Measurements from ENCODE around the gene DCP1B.
"Not testable (repeated sequence)": the region's sequence is repeated elsewhere in the genome, so short reads cannot be mapped to it uniquely, and the experiment has no call there.

DCP1B gene

DNA sequence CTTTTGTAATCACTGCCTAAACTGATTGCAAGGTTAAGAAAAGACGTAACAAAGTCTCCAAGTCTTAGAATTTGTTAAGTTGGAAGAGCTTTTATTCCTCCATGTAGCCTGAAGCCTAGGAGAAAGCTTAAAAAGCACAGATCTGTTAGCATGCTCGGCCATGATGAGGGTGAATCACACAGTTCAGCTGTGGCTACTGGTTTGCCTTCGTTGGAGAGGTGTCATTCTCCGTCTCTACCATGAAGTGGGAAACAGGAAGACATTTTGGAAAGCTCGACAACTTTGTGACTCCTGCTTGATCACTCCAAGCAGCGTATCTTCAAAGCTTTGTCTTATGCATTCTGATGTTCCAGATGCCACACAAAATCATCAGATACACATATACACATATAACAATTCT lies 27.1 kb downstream of the DCP1B start:
- no peak for DNase-seq (ENCODE audit: low spot score)

DNA sequence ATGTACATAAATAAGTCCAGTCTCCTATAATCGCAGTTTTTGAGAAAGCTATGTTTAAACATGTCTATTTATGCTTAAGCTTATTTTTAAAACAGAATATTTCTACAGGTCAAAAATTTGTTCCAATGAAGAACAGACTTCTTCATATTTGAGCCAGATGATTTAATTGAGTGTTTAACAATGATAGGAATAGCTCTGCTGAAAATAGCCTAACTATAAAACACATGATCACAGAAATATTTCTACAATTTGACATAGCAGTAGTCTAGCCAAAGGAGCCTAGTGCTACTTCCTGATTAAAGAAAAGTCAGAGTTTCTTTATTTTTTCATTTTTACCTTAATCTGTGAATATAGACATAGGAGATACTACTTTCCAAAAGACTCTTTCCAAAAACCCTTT lies 29.4 kb downstream of the DCP1B start:
- no peak for DNase-seq (ENCODE audit: low spot score)

DNA sequence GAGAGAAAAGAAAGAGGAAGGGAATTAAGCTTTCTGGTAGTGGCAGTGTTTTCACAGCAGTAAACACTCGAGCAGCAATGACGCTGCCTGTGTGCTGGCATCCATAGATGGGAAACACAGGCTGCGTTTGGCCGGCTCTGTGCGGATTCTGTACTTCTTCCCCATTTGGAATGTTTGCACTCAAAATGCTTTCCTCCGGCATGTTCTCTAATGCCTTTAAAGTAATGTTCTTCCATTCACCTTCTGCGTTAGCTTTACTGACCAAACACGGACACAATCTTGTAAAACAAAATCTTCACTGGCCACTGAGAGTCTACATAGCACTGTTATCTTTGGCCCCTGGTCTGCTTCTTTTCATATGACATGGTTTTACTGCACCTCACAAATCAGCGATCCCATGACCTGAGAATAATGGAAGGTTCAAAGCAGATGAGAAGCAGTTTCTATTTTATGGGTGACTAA lies 31.4 kb downstream of the DCP1B start:
- peak; percentile 44 for DNase-seq (ENCODE audit: low spot score)

DNA sequence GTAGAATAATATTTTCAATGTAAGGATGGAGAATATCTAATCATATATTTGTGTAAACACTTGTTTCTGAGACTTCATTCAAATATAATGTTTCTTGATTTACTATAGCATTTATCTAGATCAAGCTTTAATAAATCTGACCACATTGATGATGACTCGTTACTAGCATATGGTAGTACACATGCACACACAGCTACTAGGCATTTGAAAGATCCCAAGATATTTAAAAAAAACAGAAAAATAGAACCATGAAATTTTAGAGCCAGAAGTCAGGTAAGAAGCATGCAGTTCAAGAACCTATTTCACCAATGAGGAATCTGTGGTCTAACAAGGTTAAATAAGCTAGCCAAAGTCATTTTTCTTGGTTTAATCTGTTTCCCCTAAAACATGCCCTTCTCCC lies 32.0 kb downstream of the DCP1B start:
- DNase-seq (ENCODE audit: low spot score), result no peak

DNA sequence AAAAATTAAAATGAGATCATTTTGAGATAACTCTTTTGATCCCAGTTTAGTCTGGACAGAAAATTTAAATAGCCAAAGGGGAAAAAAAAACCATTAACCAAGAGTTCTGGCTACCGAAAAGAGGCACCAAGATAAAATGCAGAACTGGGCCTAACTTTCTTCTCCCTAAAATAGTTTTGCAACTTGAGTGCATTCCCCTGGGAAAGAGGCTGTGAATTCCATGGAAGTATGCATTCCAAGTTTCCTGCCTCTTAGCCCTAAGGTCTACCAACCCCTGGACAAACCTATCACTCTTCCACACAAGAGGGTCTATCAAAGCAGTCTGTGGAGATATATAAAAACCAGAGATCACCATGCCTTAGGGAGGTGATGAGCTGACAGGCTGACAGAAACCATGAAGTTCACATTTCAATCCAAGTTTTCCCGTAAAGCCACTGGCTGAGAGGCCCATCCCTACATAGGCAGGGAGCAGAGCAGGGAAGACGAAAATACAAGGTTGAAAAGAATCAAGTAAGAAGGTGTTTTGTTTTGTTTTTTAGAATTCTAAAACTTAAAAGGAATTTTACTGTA lies 33.8 kb downstream of the DCP1B start:
- DNase-seq (ENCODE audit: low spot score), result no peak

DNA sequence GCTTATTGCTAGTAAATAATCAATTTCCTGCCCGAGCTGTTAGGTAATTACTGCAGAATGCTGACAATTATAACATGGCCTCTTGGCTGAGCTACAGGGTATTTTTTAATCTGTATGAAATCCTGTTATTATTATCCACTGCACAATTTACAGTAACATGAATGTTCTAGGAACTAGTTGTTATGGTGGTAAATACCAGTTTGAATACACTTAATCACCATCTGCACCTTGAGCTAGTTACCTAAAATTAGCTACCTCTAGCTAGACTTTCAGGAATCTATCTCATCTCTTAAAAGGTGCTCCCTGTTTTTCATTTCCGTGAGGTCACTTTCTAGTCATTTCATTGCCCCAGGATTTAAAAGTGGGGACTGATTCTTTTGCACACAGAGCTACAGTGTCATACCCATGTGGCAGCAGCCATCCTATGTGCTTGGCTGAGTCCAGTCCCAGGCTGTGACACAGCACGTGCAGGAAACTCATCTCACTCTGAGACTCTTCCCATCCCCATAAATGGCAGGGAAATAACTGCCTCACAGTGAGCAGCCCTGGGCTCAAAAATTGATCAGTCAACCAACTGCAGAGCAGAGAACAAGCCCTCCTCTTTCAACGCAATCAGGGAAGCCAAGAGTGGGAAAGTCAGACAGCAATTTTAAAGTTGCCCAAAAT lies 37.6 kb downstream of the DCP1B start:
- peak; percentile 31 for DNase-seq (ENCODE audit: low spot score)

DNA sequence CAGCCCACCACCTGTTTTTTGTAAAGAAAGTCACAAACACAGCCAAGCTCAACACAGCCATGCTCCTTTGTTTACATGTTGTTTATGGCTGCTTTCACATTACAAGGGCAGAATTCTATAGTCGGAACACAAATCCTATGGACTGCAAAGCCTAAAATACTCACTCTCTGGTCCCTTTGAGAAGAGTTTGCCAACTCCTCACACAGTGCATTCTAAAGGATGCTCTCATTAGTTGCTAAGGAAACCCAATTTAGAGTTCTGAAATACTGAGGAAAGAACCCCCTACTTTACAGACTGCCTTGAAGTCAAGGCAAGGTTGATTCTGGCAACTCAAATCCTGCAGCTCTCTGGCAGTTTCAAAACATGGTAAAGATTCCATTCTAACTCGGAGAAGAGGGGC lies 38.3 kb downstream of the DCP1B start:
- DNase-seq (ENCODE audit: low spot score), result no peak

DNA sequence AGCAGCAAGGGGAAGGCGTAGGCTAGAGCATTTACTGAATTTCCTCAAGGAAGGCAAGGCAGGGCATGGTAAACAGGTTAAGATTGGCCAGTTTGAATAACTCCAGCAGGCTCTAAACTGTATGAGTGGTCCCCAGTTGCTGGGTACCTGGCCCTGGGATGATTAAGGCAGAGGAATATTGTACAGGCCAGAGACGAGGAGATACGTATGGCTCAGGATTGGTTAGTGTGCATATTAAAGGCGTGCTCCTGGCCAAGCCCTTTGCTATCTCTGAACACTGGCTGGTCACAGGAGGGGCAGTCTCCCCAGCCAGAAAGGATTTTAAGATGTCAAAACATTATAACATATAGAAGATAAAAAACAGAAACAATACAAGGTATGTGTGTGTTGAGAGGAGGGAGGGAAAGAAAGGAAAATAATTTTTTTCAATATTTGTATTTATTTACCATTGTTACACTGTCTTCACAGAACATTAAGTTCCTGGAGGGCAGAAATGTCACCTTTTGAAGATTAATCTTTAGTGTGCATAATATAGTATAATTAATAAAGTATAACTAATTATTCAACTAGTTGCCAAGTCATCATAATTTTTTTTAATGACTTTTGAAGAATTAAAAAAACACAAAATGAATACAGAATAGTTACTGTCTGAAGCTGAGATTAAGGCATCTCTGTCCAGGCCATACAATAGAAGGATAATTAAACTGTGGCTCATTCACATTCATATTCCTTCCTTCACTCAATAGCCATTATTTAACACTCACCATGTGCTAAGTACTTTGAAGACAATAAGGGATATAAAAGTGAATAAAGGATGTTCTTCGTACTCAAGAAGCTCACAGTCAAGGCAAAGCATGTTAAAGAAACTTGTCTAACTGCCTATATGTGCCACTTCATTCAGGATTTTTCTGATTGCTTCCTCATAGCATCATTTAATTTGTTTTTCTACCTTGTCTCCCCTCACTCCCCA lies 41.9 kb downstream of the DCP1B start:
- no peak for DNase-seq (ENCODE audit: low spot score)

DNA sequence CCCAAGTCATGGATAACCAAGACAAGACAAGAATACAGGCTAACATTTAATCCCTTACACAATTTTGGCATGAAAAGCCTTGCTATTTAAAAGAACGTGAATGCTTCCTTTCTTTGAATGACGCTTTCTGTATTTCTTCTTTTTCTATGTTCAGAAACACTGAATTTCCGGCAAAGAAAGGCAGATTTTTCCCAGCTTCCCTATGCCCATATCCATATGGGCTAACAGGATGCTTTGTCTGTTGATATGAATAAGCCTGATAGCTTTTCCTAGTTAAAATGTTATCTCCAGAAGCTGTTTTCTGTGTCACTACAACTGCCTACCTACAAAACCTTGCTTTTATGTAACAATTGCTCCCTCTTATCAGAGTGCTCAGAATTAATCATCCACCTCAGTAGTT lies 47.5 kb downstream of the DCP1B start:
- no peak for DNase-seq (ENCODE audit: low spot score)

DNA sequence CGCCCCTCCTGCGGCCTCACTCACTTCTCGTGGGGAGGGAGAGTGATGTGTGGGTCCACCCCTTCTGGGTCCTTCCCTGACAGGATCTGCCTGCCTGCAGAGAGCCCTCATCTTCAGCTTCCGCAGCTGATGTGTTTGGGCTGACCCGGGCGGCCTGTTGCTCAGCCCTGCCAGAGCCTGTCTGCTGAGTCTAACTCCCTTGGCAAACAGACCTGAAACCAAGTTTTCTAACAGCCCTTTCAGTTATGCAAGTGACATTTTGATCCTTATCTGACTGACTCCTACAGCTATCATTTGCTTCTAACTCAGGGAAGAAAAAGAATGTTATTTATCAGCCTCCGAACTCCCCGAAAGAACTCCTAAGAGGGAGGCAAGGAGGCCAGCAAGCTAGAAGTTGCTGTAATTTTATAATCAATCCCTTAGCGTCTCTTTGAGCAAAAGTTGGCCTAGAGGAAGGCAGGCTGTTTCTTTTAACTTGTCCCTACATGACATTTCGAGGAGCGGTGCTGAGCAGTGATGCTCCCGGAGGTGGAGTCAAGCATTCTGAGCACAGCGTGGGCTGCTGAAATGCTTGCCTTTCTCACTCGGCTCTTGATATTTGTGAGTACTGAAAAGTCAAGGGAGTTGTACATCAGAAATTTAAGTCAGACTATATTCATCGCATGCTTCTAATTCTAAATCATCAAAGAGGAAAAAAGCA lies 54.3 kb downstream of the DCP1B start:
- no peak for DNase-seq (ENCODE audit: low spot score)

DNA sequence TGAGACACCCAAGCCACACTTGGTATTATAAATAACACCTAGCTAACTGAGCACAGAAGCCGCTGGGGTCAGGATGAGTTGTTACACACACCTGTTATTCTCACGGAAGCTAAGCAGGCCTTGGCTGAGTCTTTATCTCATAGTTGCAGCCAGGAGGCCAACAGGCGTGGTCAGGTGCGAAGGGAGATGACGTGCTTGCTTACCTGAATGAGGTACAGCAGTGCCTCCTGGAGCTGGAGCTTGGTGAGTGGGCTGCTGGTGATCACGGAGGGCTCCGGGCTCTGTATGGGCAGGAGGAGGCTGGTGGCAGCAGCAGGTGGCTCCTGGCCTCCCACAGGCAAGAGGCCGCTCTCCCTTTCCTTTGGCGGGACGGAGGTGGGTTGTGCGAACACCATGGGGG lies 55.4 kb downstream of the DCP1B start:
- DNase-seq (ENCODE audit: low spot score), result no peak

DNA sequence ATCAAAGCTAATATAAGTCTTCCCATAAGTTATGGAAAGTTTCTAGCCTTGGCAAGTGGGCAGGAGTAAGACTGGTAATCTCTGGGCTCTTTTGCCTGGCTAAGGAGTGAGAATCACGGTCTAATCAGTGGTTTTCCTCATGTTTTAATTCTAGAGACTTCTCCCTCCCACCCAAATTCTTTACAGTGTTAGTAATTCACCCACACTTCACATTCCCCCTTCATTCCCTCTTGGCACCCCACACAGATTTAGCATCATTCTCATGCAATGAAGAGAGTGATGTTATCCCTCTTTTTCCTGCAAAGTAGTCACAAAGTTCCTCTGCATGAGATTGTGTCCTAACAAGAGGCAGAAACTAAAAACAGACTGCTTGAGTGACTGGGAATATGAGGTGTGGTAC lies 57.2 kb downstream of the DCP1B start:
- DNase-seq (ENCODE audit: low spot score), result no peak

DNA sequence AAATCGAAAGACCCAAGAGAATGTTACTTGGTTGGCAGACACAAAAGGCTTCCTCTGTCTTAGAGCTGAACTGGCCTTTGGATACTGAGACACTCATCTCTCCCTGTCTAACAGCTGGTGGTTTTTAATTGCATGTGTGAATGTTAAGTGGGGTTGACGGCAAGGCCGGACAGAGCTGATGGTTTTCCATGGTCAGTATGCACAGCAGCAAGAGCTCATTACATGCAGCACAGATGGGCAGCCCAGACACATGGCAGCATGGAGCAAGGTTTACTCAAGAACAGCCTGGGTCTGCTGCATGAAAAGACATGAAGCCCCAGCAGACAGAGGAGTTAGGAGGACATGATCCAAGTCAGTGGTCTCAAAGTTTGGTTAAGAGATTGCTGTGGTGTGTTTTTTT lies 58.0 kb downstream of the DCP1B start:
- no peak for DNase-seq (ENCODE audit: low spot score)

DNA sequence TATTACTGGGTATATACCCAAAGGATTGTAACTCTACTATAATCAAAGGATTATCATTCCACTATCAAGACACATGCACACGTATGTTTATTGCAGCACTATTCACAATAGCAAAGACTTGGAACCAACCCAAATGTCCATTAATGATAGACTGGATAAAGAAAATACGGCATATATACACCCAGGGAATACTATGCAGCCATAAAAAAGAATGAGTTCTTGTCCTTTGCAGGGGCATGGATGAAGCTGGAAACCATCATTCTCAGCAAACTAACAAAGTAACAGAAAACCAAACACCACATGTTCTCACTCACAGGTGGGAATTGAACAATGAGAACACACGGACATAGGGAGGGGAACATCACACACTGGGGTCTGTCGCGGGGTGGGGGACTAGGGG lies 58.8 kb downstream of the DCP1B start:
- not testable (repeated sequence) for DNase-seq (ENCODE audit: low spot score)

DNA sequence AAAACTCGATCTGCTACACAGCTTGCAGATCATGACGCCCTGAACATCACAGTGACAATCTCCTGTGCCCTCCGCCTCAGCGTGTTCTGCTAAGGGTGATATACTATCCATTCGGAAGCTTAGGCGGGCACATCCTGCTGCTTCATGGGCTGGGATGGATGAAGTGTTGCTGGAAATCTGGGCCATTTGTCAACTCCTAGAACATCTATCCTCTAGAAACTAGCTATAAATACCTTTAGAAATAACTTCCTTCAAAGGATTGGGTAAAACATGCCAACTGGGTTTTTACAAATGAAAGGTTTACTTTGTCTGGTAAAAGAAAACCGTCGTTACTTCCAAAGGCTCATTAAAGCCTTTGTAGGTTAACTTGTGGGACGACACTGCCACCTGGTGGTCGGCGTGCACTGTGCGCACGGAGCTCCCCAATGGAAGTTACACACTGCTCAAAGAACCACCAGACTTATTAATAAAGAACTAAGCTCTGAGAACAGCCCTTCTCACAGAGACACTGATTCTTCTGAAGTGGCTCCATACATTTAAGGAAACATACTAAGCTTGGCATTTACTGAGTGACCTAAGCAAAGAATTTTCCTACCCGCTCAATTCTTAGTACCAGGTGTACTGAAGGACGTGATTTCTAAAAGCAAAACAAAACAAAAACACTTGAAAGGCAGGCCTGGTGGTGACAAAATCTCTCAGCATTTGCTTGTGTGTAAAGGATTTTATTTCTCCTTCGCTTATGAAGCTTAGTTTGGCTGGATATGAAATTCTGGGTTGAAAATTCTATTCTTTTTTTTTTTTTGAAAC lies 64.3 kb downstream of the DCP1B start:
- peak; percentile 86 for DNase-seq (ENCODE audit: low spot score)

DNA sequence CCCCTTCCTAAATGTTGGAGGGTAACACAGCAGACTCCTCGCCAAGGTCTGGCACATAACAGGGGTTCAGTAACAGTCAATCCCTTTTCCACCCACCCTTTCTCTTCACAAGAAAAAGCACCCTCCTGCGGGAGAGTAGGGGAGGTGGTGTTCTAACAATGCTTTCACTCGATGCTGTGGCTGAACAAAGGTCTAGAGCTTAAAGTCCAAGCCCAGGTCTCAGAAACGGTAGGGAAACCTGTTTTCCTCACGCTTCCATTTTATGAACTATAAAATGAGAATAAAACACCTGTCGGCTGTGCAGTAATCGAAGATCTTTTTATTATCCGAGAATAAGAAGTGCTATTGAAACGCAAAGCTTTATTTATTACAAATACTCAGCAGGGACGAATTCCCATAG lies 64.9 kb downstream of the DCP1B start:
- no peak for DNase-seq (ENCODE audit: low spot score)

DNA sequence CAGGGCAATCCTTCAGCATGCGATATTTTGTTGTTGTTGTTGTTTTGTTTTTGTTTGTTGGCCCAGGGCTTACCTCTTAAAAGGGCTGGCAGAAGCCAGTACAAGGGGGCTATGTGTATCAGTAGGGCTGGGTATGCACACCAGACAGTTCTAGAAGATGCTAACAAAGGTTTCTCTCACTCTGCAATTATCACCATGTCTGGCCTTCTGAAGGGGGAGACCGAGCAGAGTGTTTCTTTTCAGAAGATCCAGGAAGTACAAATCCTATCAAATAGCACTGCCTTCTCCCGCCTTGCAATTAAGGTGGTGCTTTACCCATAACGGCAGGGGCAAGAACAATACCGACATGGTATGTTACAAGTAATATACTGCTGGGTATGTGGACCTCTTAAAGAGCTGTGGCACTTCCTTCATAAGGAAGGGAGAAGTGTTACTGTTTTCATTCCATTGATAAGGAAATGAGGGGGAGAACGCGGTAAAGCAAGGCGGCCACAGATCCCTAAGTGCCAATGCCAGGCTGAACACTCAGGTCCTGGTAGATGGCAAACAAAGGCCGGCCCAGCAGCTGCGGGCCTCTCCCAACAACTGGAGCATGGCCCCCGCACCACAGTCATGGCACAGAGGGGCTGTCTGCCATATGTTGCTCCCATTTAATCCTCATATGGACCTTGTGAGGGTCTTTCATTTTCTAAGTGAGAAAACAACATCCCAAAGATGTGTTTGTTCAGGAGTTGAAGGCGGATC lies 66.6 kb downstream of the DCP1B start:
- DNase-seq (ENCODE audit: low spot score), result no peak

DNA sequence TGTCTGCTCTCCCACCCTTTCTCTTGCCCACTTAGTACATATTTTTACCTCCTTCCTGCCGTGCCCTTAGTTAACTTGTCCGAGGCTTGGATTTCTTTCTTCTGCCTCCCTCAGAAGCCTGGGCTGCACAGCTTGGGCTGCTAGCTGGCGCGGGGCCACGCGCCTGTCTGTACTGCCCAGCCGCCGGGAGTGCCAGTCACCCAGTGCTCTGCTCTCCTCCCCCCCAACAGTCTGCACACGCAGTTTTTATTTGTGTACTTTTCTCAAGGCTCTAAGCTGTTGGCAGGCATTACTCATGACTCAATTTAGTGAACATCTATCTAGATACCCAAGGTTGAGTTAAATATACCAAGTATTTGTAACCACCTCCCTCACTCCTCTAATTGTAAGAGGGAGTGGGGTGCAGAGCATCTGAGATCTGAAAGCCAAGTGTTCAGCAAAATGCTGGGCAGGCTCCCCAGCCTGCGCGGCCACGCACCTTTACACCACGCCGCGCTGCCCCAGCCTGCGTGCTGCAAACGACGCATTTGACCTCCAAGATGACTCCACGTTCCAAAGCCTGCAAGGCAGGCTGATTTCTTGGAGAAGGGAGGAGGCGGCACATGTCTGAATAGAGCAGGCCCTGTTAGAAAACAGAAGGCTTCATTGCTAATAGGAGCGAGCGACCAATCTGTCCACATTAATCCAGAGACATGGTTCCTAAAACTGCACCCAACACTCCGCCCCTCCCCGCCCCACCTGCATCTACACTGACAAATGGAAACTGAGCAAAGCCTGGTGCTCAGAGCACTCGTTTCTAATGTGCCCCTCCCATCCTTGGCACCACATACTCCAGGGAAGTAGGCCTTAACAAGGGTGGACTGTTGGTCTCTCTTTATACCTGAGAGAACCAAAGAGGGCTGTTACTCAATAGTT lies 67.6 kb downstream of the DCP1B start:
- peak; percentile 78 for DNase-seq (ENCODE audit: low spot score)

DNA sequence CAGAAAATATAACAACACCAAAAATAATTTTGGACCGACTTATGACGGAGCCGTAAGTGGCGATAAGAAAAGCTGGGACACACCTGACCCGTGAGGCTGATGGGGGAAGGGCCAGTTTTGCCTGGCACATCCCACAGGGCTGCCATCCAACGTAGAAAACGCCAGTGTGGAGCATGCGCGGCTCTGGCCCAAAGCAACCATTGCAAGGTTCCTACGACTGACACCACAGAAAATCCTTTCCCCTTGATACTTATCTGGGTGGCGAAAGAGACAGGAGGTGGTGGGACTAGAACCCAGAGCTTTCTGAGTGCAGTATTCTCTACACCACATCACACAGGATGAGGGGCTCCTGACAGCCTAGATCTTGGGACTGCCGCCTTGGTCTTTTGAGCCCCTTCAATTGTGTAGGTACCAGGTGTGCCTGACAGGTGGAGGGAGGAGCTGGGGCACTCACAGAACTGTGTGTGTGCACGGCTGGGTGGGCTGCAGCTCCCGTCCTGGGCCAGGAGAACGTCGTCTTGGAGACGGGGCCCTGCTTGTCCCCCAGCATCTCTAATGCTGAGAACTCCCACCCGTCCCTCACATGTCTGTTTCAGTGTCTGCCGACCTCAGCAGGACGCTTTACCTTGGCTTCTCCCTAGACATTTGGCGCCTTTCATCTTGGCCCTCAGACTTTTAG lies 68.4 kb downstream of the DCP1B start:
- DNase-seq (ENCODE audit: low spot score), result peak; percentile 36

All from cerebellar cortex (tissue), 1 donor.